ENCODE data around the gene UPF3A.
A peak's percentile ranks its signal among the peaks of the same experiment; 100 is the strongest.

The UPF3A gene

GRCh38 chr13:114304346-114305034 is 23.1 kb downstream of the UPF3A start:
- H3K36me3 ChIP-seq (ENCODE audit: control insufficient read depth in 2 of 2, insufficient read depth in 2 of 2, low read length in 2 of 2): peaks cover 30 to 42% of the 10 kb centered on the region in 2 donors
- no peak overlapping the region for H3K9ac ChIP-seq (ENCODE audit: low read length in 2 of 2)
- H3K27ac ChIP-seq (ENCODE audit: low read length): no peak overlapping the region
- no peaks in the 10 kb centered on the region for H3K9me3 ChIP-seq (ENCODE audit: control insufficient read depth in 2 of 2, low read length in 2 of 2)
- H3K4me1 ChIP-seq (ENCODE audit: control insufficient read depth, insufficient read depth, low read length): peaks cover 1% of the 10 kb centered on the region
- no peak overlapping the region for H3K4me3 ChIP-seq (ENCODE audit: low read length in 2 of 2)
- H3K27me3 ChIP-seq (ENCODE audit: control insufficient read depth in 1 of 2, insufficient read depth in 2 of 2, low read length in 2 of 2): no peaks in the 10 kb centered on the region

- Histone ChIP-seq H3K36me3 (ENCODE audit: control insufficient read depth in 2 of 2, insufficient read depth in 2 of 2, low read length in 2 of 2) (peaks cover 11 to 16% of the 10 kb centered on the region in 2 donors), H3K9ac (ENCODE audit: low read length in 2 of 2) (no peak overlapping the region)
Observed at GRCh38 chr13:114309086-114309485, 27.7 kb downstream of the UPF3A start.

GRCh38 chr13:114309806-114310410 is 28.5 kb downstream of the UPF3A start:
- peaks cover 5 to 9% of the 10 kb centered on the region in 2 donors for H3K36me3 ChIP-seq (ENCODE audit: control insufficient read depth in 2 of 2, insufficient read depth in 2 of 2, low read length in 2 of 2)
- no peak overlapping the region for H3K9ac ChIP-seq (ENCODE audit: low read length in 2 of 2)
- no peaks in the 10 kb centered on the region for H3K27me3 ChIP-seq (ENCODE audit: control insufficient read depth in 1 of 2, insufficient read depth in 2 of 2, low read length in 2 of 2)
- H3K4me1 ChIP-seq (ENCODE audit: control insufficient read depth, insufficient read depth, low read length): peaks cover 12% of the 10 kb centered on the region
- no peak overlapping the region for H3K4me3 ChIP-seq (ENCODE audit: low read length in 2 of 2)
- no peaks in the 10 kb centered on the region for H3K9me3 ChIP-seq (ENCODE audit: control insufficient read depth in 2 of 2, low read length in 2 of 2)
- H3K27ac ChIP-seq (ENCODE audit: low read length): no peak overlapping the region

More at GRCh38 chr13:114309086-114309485, 27.7 kb downstream of the UPF3A start:
- Histone ChIP-seq H3K4me3 (ENCODE audit: low read length in 2 of 2) (no peak overlapping the region), H3K9me3 (ENCODE audit: control insufficient read depth in 2 of 2, low read length in 2 of 2) (no peaks in the 10 kb centered on the region), H3K27ac (ENCODE audit: low read length) (no peak overlapping the region), H3K27me3 (ENCODE audit: control insufficient read depth in 1 of 2, insufficient read depth in 2 of 2, low read length in 2 of 2) (no peaks in the 10 kb centered on the region), H3K4me1 (ENCODE audit: control insufficient read depth, insufficient read depth, low read length) (peaks cover 11% of the 10 kb centered on the region)

GRCh38 chr13:114310956-114311355 is 29.6 kb downstream of the UPF3A start:
- no peak overlapping the region for H3K27ac ChIP-seq (ENCODE audit: low read length)
- peaks cover 18% of the 10 kb centered on the region for H3K4me1 ChIP-seq (ENCODE audit: control insufficient read depth, insufficient read depth, low read length)
- H3K9ac ChIP-seq (ENCODE audit: low read length in 2 of 2): no peak overlapping the region
- H3K27me3 ChIP-seq (ENCODE audit: control insufficient read depth in 1 of 2, insufficient read depth in 2 of 2, low read length in 2 of 2): no peaks in the 10 kb centered on the region
- H3K4me3 ChIP-seq (ENCODE audit: low read length in 2 of 2): no peak overlapping the region
- H3K9me3 ChIP-seq (ENCODE audit: control insufficient read depth in 2 of 2, low read length in 2 of 2): no peaks in the 10 kb centered on the region
- peaks cover 5 to 9% of the 10 kb centered on the region in 2 donors for H3K36me3 ChIP-seq (ENCODE audit: control insufficient read depth in 2 of 2, insufficient read depth in 2 of 2, low read length in 2 of 2)

- H3K36me3 ChIP-seq (ENCODE audit: control insufficient read depth in 2 of 2, insufficient read depth in 2 of 2, low read length in 2 of 2): peaks cover 5 to 7% of the 10 kb centered on the region in 2 donors
- H3K27ac ChIP-seq (ENCODE audit: low read length): no peak overlapping the region
- peaks cover 20% of the 10 kb centered on the region for H3K4me1 ChIP-seq (ENCODE audit: control insufficient read depth, insufficient read depth, low read length)
- H3K4me3 ChIP-seq (ENCODE audit: low read length in 2 of 2): no peak overlapping the region
- H3K9ac ChIP-seq (ENCODE audit: low read length in 2 of 2): no peak overlapping the region
- H3K27me3 ChIP-seq (ENCODE audit: control insufficient read depth in 1 of 2, insufficient read depth in 2 of 2, low read length in 2 of 2): no peaks in the 10 kb centered on the region
- no peaks in the 10 kb centered on the region for H3K9me3 ChIP-seq (ENCODE audit: control insufficient read depth in 2 of 2, low read length in 2 of 2)
Observed at GRCh38 chr13:114311387-114311786, 30.0 kb downstream of the UPF3A start.

GRCh38 chr13:114311908-114312307 is 30.5 kb downstream of the UPF3A start:
- H3K36me3 ChIP-seq (ENCODE audit: control insufficient read depth in 2 of 2, insufficient read depth in 2 of 2, low read length in 2 of 2): peaks cover under 1 to 2% of the 10 kb centered on the region in 2 donors
- peaks cover 20% of the 10 kb centered on the region for H3K4me1 ChIP-seq (ENCODE audit: control insufficient read depth, insufficient read depth, low read length)
- no peak overlapping the region for H3K9ac ChIP-seq (ENCODE audit: low read length in 2 of 2)
- no peak overlapping the region for H3K4me3 ChIP-seq (ENCODE audit: low read length in 2 of 2)
- no peaks in the 10 kb centered on the region for H3K27me3 ChIP-seq (ENCODE audit: control insufficient read depth in 1 of 2, insufficient read depth in 2 of 2, low read length in 2 of 2)
- H3K27ac ChIP-seq (ENCODE audit: low read length): no peak overlapping the region
- no peaks in the 10 kb centered on the region for H3K9me3 ChIP-seq (ENCODE audit: control insufficient read depth in 2 of 2, low read length in 2 of 2)

GRCh38 chr13:114313061-114313860 is 31.9 kb downstream of the UPF3A start:
- Histone ChIP-seq H3K27me3 (ENCODE audit: control insufficient read depth in 1 of 2, insufficient read depth in 2 of 2, low read length in 2 of 2) (no peaks in the 10 kb centered on the region), H3K4me3 (ENCODE audit: low read length in 2 of 2) (peak overlapping the region; percentile 83 to 90), H3K27ac (ENCODE audit: low read length) (peak overlapping the region; percentile 78), H3K36me3 (ENCODE audit: control insufficient read depth in 2 of 2, insufficient read depth in 2 of 2, low read length in 2 of 2) (no peaks in the 10 kb centered on the region), H3K9ac (ENCODE audit: low read length in 2 of 2) (peak overlapping the region; percentile 66 to 85), H3K4me1 (ENCODE audit: control insufficient read depth, insufficient read depth, low read length) (peaks cover 20% of the 10 kb centered on the region), H3K9me3 (ENCODE audit: control insufficient read depth in 2 of 2, low read length in 2 of 2) (no peaks in the 10 kb centered on the region)

- H3K9me3 ChIP-seq (ENCODE audit: control insufficient read depth in 2 of 2, low read length in 2 of 2): no peaks in the 10 kb centered on the region
- H3K36me3 ChIP-seq (ENCODE audit: control insufficient read depth in 2 of 2, insufficient read depth in 2 of 2, low read length in 2 of 2): no peaks in the 10 kb centered on the region
- H3K9ac ChIP-seq (ENCODE audit: low read length in 2 of 2): peak within 1 kb of the TSS; percentile 66 to 85
- H3K4me1 ChIP-seq (ENCODE audit: control insufficient read depth, insufficient read depth, low read length): peaks cover 22% of the 10 kb centered on the region
- H3K27ac ChIP-seq (ENCODE audit: low read length): peak within 1 kb of the TSS; percentile 78
- H3K27me3 ChIP-seq (ENCODE audit: control insufficient read depth in 1 of 2, insufficient read depth in 2 of 2, low read length in 2 of 2): no peaks in the 10 kb centered on the region
- peak within 1 kb of the TSS; percentile 83 to 90 for H3K4me3 ChIP-seq (ENCODE audit: low read length in 2 of 2)
Observed at GRCh38 chr13:114314074-114314912, 32.9 kb downstream of the UPF3A start, which contains the start of gene CHAMP1. Gene CHAMP1 (plus strand): TSS chr13:114314503. CDS start chr13:114323843, 9,340 bp downstream.

GRCh38 chr13:114315074-114315785 is 33.8 kb downstream of the UPF3A start:
- peak overlapping the region; percentile 83 to 90 for H3K4me3 ChIP-seq (ENCODE audit: low read length in 2 of 2)
- peak overlapping the region; percentile 68 for H3K27ac ChIP-seq (ENCODE audit: low read length)
- H3K36me3 ChIP-seq (ENCODE audit: control insufficient read depth in 2 of 2, insufficient read depth in 2 of 2, low read length in 2 of 2): no peaks in the 10 kb centered on the region
- no peaks in the 10 kb centered on the region for H3K27me3 ChIP-seq (ENCODE audit: control insufficient read depth in 1 of 2, insufficient read depth in 2 of 2, low read length in 2 of 2)
- H3K9ac ChIP-seq (ENCODE audit: low read length in 2 of 2): peak overlapping the region; percentile 64 to 85
- no peaks in the 10 kb centered on the region for H3K9me3 ChIP-seq (ENCODE audit: control insufficient read depth in 2 of 2, low read length in 2 of 2)
- peaks cover 25% of the 10 kb centered on the region for H3K4me1 ChIP-seq (ENCODE audit: control insufficient read depth, insufficient read depth, low read length)

Data from stomach smooth muscle (tissue), 2 donors.